Jurkat, Clone E6-1 (cell line): ENCODE measurements around the gene SYNGR1.
"Not testable (repeated sequence)": the region's sequence is repeated elsewhere in the genome, so short reads cannot be mapped to it uniquely, and the experiment has no call there.

Experiments used
- DNase-seq: peaks from one replicate; pipeline ENCODE4 v3.0.0-alpha.2; 2011; ENCODE audit warnings: low read depth, low spot score
- H3K4me3 ChIP-seq: 2 replicates; pipeline ENCODE4 v1.5.1; 2011; ENCODE audit warnings: mild to moderate bottlenecking, low read length, control low read depth, moderate library complexity

SYNGR1 gene

DNA sequence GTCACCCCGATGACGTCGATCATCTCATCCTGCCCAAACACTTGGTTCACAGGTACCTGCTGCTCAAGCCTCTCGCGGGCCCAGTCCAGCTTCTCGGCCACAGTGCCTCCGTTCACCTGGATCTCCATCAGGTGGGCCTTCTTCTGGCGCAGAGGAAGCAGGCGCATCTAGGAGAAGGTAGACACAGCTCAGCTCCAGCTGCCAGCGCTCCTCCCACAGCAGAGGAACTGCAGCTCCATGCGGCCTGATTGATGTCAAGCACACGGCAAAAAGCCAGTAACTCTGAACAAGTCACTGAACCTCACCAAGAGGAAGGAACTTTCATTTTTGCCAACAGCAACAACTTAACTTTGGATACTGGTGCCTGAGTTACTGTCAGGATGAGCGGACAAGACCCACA is 34.4 kb upstream of the SYNGR1 start:
- H3K4me3 ChIP-seq, result no peak overlapping the region
- no peak for DNase-seq

DNA sequence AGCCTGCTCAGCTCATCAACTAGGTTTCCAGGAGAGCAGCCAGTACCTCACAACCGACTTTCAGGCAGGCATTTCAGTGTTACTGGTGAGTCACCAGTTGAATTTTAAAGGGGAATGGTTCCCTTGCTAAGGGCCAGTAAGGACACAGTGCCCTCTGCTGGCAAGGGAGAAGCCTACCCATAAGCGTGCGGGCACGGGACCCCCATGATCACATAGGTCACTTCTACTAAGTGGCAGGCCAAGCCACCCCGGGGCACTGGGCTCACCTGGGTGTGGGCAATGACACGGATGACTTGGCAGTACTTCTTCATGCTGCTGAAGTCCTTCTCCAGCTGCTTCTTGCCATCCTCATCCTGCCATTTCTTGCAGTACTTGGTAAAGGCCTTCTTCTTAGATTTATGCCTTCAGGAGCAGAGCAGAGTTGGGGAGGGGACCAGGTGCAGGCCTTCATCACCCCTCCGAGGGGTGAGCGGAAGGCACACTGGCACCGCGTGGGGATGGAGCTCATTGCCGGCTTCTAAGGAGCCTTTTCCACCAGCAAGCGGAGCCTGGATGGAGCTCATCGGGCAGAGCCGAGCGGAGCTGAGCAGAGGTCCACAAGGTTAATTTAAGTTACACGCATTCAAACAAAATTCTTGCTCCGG is 33.2 kb upstream of the SYNGR1 start:
- peak; percentile 58 for DNase-seq
- no peak overlapping the region for H3K4me3 ChIP-seq

DNA sequence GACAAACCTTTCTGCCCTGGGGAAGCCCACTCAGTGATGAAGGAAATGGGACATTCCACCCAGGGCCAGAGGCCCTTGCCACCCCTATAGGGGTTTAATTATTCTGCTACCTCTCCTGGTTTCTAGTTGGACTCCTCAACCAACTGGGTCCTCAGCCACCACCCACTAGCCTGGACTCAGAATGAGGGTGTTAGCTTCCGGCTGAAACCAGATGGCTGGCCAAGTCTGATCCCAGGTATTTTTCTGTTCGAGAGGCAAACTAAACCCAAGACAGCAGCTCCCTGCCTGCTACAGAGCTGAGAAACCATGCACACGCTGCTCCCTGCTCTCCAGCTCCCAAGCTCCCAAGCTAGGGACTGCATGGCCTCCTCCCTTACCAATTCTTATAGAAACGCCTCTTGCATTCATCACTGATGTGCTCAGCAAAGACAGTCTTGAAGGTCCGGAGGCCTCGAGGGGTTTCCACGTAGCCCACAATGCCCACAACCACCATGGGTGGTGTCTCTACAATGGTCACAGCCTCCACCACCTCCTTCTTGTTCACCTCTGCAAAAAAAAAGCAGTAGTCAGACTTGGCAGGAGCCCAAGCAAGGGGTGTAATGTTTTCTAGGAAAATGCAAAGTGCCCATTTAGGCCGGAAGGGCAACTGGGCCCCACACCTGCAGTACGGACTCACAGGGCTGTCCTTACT is 32.6 kb upstream of the SYNGR1 start:
- no peak for DNase-seq
- H3K4me3 ChIP-seq, result peak overlapping the region; percentile 99; the same call in 1 of the 2 replicates

DNA sequence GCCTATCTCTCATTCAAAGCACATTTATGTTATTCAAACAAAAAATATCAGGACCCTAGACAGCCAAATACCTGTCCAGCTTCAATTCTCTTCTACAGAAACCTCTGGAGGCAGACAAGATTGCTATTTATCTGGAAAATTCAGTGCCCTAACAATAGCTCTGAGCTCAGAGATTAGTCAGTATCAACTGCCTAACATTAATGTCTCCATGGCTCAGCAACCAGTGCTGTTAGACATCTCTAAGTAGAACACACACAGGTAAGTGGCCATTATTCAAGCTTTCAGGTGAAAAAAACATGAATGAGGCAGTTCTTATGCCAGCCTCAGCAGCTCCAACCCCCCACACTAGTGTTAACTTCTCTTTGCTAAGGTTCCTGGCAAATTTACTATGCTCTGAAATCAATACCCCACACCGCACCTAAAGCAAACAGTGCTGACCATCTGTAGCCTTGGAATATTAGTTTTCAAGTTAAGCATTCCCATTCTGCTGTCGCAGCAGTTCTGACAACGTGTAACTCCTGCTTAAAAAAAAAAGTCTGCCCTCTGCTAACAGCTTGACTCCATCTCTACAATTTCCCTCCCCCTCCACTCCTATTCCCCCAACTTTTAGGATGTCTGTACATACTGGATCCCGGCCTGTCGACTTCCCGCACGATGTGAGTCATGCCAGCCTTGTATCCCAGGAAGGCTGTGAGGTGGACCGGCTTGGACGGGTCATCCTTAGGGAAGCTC is 31.9 kb upstream of the SYNGR1 start:
- DNase-seq, result no peak
- peak overlapping the region; percentile 99 for H3K4me3 ChIP-seq

DNA sequence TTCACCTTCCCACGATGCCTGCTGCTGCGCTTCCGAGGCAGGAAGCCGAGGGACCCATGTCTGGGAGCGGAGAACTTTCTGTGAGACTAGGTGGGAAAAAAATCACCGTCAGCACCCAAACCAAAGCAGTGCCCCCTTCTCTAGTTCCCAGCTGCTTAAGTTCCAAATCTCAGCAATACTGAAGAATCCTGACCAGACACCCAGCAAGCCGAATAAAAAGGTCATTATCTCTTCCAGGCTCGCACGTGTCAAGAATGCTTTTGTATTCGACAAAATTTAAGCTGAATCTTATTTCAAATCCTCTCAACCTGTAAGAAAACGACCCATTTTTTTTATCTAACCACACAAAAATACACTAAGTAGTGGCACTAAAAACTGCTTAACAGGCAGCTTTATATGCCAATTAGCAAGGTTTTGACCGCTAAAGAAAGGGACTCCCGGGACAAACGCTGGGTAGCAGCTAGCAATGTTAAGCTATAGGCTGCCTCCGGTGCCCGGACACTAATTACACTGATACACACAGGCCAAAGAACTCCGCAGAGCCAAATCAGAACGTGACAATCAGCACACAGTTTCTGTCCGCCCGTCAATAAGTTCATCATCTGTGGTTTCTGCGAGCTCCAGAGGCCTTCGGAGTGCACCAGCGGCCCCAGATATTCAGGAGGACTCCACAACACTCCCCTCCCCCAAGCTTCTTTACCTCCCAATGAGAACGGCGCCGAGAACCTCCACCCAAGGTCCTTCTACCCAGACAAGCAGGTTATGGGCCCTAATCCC is 31.1 kb upstream of the SYNGR1 start:
- no peak for DNase-seq
- H3K4me3 ChIP-seq, result peak overlapping the region; percentile 99

DNA sequence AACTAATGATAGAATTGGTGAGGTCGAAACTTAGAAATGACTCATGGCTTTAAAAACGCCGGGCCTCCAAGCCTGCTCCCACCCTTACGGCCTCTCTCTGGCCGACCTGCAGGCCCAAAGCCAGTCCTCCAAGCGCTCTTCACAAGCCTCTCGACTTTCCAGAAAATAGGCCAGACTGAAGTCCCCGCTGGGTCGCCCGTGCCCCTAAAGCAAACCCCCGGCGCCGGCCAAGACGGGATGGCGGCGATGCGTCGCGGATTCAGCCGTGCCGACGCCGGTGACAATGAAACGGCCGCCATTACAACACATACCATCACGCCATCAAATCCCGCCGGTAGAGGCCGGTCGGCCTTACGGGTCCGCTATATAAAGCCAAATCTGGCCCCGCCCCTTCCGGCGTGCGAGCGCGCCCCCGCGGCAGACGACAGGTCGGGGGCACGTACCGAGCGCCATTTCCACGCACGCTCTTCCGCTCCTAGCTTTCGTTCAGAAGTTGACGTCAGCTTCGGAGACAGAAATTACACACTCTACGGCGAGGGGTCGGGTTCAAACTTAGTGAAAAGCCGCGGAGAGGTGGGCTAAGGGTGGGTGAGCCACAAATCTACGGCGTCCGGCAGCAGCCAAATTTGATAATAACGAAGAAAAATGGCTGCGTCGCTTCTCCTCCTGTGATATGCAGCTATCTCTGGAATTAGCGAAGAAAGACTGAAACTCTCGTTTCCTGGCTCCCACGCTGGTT is 30.3 kb upstream of the SYNGR1 start, which contains the start of gene RPL3:
Gene RPL3, minus strand, starts transcription at position 340 of the 739 bp plus-strand sequence. Its CDS starts 26 bp downstream, at position 314.
- peak; percentile 100 for DNase-seq
- H3K4me3 ChIP-seq, result peak within 1 kb of the TSS; percentile 99

DNA sequence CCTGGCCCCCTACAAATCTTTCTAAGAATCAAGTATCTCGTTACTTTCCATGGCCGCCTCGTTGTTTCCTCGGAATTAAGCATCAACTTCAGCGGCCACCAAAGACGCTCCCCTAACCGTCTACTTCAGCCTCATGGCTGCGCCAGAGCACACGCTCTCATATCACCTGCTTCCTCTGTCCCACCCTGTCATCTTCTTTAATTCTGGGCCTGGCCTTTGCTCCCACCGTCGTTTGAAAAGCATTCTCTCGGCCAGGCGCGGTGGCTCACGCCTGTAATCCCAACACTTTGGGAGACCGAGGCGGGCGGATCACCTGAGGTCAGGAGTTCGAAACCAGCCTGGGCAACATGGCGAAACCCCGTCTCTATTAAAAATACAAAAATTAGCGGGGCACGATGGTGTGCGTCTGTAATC is 29.2 kb upstream of the SYNGR1 start:
- not testable (repeated sequence) for DNase-seq
- peak overlapping the region; percentile 99 for H3K4me3 ChIP-seq

DNA sequence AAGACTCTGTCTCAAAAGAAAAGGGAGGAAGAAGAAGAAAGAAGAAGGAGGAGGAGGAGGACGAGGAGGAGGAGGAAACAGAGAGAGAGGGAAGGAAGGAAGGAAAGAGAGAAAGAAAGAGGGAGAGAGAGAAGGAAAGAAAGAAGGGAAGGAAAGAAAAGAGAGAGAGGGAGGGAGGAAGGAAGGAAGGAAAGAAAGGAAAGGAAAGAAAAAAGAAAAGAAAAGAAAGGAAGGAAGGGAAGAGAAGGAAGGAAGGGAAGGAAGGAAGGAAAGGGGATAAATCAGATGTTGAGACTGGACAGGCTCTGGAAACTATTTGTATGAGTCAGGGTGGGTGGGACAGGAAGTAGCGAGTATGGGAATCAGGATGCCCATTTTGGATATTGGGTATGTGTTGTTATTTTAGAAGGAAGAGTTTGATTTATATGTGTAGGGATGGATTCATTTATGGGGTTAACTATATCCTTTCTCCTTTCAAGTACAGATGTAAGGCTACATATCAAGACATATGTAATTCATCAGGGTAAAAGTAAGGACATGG is 24.3 kb upstream of the SYNGR1 start:
- DNase-seq, result no peak
- no peak overlapping the region for H3K4me3 ChIP-seq

DNA sequence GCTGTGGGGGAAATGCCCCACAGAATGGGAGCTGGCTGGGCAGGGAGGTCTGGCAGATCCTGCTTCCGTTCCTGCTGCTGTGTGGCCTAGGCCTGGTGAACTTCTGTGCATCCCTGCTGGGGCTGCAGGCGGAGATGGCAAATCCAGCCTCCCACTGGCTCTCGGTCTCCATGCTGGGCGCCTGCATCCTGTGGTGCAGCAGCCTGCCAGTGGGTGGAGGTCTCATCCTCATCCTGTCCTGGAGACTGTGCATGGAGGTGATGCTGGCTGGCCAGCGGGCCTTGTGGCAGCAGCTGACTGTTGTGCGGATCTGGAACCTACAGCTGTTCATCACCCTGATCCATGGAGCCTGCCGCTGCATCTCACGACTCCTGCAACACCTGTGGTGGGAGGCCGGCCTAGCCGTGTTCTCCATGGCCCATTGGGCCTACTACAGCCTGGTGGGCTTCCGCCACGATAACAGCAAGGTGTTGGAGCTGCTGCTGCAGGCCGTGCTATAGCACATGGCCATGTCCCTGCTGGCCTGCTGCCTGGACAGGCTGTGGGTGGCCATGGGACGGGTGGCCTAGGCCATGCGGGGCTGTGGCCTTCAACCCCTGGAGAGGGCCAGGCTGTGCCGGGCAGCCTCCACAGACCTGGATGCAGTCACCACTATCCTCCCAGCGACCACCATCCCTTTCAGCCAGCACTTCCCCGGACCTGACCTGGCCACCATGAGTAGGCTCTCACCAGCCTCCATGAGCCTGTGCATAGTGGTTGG is 21.6 kb upstream of the SYNGR1 start:
- no peak for DNase-seq
- no peak overlapping the region for H3K4me3 ChIP-seq

DNA sequence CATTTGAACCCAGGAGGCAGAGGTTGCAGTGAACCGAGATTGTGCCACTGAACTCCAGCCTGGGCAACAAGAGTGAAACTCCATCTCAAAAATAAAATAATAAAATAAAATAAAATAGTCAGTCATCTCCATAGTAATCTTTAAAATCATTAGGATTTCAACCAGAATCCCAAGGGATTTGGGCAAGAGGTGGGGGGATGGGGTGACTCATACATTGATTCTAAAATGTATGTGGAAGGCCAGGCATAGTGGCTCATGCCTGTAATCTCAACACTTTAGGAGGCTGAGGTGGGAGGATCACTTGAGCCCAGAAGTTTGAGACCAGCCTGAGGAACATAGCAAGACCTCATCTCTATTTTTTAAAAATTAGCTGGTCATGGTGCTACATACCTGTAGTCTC is 19.2 kb upstream of the SYNGR1 start:
- H3K4me3 ChIP-seq, DNase-seq: not testable (repeated sequence)

DNA sequence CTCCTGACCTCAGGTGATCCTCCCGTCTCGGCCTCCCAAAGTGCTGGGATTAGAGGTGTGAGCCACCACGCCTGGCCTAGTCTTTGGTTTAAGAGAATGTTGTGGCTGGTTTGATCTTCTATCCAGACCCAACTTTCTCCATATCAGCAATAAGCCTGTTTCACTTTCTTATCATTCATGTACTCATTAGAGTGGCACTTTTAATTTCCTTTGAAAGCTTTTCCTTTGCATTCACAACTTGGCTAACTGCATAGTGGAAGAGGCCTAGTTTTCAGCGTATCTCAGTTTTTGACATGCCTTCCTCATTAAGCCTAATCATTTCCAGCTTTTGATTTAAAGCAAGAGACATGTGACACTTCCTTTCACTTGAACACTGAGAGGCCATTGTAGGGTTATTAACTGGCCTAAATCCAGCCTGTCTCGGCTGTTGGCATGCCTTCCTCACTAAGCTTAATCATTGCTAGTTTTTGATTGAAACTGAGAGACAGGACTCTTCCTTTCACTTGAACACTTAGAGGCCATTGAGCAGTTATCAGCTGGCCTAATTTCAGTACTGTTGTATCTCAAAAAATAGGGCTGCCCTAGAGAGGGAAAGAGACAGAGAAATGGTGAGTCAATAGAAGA is 17.2 kb upstream of the SYNGR1 start:
- no peak overlapping the region for H3K4me3 ChIP-seq
- no peak for DNase-seq

DNA sequence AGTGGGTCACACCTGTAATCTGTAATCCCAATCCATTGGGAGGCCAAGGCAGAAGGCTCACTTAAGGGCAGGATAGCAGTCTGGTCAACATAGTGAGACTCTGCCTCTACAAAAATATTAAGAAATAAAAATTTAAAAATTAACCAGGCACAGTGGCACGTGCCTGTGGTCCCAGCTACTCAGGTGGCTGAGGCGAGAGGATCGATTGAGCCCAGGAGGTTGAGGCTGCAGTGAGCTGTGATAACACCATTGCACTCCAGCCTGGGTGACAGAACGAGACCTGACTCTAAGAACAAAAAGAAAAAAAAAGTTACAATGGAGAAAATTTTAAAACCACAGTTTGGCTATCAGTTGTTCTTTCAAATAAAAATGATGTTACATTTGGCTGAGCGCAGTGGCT is 13.4 kb upstream of the SYNGR1 start:
- no peak for DNase-seq
- no peak overlapping the region for H3K4me3 ChIP-seq

DNA sequence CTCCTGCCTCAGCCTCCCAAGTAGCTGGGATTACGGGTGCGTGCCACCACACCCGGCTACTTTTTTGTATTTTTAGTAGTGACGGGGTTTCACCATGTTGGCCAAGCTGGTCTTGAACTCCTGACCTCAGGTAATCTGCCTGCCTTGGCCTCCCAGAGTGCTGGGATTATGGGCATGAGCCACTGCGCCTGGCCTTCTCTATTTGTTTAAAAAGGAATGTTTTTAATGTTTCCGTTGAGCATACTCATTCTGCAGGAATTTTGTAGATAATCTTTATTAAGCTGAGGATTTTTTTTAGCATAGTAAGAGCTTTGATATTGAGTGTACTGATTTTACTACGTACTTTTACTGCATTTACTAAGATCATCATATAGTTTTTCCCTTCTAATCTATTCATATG is 10.0 kb upstream of the SYNGR1 start:
- DNase-seq, H3K4me3 ChIP-seq: not testable (repeated sequence)

DNA sequence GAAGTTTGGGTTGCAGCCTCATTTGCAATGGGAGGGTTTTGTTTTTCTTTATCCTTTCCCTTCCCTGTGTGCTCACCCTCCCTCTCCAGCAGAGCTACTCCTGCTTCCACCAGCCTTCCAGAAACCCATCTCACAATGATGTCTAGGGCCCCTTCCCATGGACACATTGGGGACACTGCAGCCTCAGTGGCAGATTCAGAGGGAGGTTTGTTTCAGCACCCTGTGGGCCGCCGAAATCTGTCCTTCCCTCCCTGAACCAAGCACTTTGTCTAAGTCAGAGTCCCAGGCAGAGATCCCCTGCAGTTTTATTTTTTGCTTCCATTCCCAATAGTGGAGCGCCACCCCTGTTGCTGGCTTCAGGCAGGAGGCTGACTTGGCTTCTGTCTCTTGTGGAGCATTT is 8.6 kb upstream of the SYNGR1 start:
- no peak for DNase-seq

DNA sequence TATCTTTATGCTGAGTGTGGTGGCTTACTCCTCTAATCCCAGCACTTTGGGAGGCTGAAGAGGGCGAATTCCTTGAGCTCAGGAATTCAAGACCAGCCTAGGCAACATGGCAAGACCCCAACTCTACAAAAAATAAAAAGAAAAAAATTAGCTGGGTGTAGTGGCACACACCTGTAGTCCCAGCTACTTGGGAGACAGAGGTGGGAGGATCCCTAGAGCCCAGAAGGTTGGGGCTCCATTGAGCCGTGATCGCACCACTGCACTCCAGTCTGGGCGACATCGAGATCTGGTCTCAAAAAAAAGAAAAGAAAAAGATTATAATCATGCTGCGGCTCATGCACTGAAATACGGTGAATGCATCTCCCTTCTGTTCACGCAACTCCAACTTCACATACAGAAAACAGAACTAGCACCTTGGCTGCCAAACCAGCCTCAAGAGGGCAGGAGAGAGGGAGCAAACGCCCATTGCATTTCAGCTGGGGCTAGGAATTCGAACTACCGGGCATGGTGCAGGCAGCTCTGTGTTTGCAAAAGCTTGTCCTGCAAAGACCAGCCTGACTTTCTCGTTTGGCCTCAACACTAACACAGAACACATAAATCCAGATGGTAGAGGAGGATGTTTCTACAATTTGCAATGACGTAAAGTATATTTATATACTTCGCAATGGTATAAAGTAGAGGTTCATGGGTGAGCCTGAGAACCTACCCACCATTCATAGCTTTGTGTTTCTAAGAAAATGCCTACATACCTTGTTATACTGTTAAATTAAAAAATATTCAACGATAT is 6.3 kb upstream of the SYNGR1 start:
- H3K4me3 ChIP-seq, result no peak overlapping the region
- DNase-seq, result peak; percentile 41

More for the DNA sequence above, 8.6 kb upstream of the SYNGR1 start:
- no peak overlapping the region for H3K4me3 ChIP-seq

DNA sequence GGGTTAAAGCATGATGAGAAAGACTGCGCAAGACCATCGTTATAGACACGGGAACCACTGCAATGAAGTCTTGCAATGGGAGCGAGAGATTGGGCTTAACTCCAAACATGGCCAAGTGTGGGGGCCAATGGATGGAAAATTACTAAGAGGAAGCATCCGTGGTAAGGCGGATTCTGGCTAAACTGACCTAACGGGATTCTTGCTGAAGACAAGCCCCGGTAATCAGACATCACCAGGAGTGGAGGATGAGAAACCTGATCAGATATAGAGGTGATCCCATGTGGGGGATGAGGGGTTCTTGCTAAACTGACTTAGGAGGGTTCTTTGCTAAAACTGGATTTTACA is 5.8 kb upstream of the SYNGR1 start:
- DNase-seq, result no peak
- H3K4me3 ChIP-seq, result no peak overlapping the region

DNA sequence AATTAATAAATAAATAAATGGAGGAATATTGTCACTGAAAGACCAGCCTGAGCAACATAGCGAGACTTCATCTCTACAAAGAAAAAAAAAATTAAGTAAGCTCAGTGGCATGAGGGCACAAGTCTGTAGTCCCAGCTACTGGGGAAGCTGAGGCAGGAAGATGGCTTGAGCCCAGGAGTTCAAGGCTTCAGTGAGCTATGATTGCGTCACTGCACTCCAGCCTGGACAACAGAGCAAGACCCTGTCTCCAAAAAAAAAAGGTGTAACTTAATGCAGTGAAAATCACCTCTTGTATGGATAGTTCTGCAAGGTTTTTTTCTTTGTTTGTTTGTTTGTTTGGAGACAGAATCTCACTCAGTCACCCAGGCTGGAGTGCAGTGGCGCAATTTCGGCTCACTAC is 4.6 kb upstream of the SYNGR1 start:
- DNase-seq, result no peak
- H3K4me3 ChIP-seq, result no peak overlapping the region
